Ovary (tissue), 3 donors: Measurements from ENCODE around the gene SUGCT.

Source experiments
- POLR2A ChIP-seq: fragments of 450-650 bp; IDR thresholded peaks from one replicate; pipeline ENCODE4 v1.6.1; 2017; ENCODE audit warnings: antibody characterized with exemption, mild to moderate bottlenecking, moderate library complexity
- TF ChIP-seq, protein P1 (sequence below), 3 donors: fragments of 450-650 bp in 2 of 3; fragments of 200-600 bp in 1 of 3; IDR thresholded peaks; one replicate each; pipeline versions ENCODE4 v1.5.1 to v1.8.0; 2016 to 2022; ENCODE audit warnings: antibody characterized with exemption in 3 of 3, mild to moderate bottlenecking in 1 of 3
- donor health status: DM: no; HTN: no; CAD: no.

DNA sequence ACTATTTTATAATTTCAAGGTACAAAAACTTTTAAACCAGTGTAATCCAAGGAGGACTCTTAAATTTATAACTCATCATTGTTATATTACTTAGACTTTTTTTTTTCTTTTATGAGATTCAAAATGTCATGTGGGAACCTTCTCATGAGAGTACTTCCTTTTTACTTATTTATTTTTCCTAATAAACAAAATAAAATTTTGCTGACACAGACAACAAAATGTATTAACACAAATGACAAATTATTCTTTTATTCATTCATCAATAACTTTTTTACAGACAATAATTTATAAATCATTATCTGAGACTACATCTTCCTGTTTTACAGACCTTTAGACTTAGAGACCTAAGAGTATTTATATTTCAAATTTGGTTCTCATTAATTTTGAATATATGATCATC is 706.2 kb downstream of the SUGCT start:
- TF ChIP-seq POLR2A = no peak
- TF ChIP-seq, protein P1, sequence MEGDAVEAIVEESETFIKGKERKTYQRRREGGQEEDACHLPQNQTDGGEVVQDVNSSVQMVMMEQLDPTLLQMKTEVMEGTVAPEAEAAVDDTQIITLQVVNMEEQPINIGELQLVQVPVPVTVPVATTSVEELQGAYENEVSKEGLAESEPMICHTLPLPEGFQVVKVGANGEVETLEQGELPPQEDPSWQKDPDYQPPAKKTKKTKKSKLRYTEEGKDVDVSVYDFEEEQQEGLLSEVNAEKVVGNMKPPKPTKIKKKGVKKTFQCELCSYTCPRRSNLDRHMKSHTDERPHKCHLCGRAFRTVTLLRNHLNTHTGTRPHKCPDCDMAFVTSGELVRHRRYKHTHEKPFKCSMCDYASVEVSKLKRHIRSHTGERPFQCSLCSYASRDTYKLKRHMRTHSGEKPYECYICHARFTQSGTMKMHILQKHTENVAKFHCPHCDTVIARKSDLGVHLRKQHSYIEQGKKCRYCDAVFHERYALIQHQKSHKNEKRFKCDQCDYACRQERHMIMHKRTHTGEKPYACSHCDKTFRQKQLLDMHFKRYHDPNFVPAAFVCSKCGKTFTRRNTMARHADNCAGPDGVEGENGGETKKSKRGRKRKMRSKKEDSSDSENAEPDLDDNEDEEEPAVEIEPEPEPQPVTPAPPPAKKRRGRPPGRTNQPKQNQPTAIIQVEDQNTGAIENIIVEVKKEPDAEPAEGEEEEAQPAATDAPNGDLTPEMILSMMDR (IDR thresholded peaks at IDR 0.05) = no peak
